ENCODE measurements around the gene PDE4B.

PDE4B gene

GRCh38 chr1:65955503-65955902, 162.8 kb downstream of the PDE4B start:
- H3K4me1 ChIP-seq (ENCODE audit: control insufficient read depth in 1 of 2, insufficient read depth in 1 of 2, low read depth in 1 of 2, low read length in 1 of 2) = no peaks in the 10 kb centered on the region
- no peaks in the 10 kb centered on the region for H3K27me3 ChIP-seq
- no peaks in the 10 kb centered on the region for H3K9me3 ChIP-seq
- no peak overlapping the region for H3K4me3 ChIP-seq (ENCODE audit: low read depth in 1 of 2, low read length in 1 of 2)
- no peaks in the 10 kb centered on the region for H3K36me3 ChIP-seq
- TF ChIP-seq CTCF (IDR thresholded peaks at IDR 0.05) = no peak
- H3K27ac ChIP-seq = no peak overlapping the region

GRCh38 chr1:65958561-65959350, 166.1 kb downstream of the PDE4B start:
- H3K27ac ChIP-seq = no peak overlapping the region
- H3K4me3 ChIP-seq (ENCODE audit: low read depth in 1 of 2, low read length in 1 of 2) = no peak overlapping the region
- no peak for TF ChIP-seq CTCF (IDR thresholded peaks at IDR 0.05)
- H3K36me3 ChIP-seq = no peaks in the 10 kb centered on the region
- no peaks in the 10 kb centered on the region for H3K9me3 ChIP-seq
- no peaks in the 10 kb centered on the region for H3K4me1 ChIP-seq (ENCODE audit: control insufficient read depth in 1 of 2, insufficient read depth in 1 of 2, low read depth in 1 of 2, low read length in 1 of 2)
- no peaks in the 10 kb centered on the region for H3K27me3 ChIP-seq

- no peak overlapping the region for H3K27ac ChIP-seq
- no peaks in the 10 kb centered on the region for H3K4me1 ChIP-seq (ENCODE audit: control insufficient read depth in 1 of 2, insufficient read depth in 1 of 2, low read depth in 1 of 2, low read length in 1 of 2)
- H3K4me3 ChIP-seq (ENCODE audit: low read depth in 1 of 2, low read length in 1 of 2) = no peak overlapping the region
- no peaks in the 10 kb centered on the region for H3K9me3 ChIP-seq
- H3K36me3 ChIP-seq = no peaks in the 10 kb centered on the region
- no peaks in the 10 kb centered on the region for H3K27me3 ChIP-seq
- no peak for TF ChIP-seq CTCF (IDR thresholded peaks at IDR 0.05)
Observed at GRCh38 chr1:65959896-65960567, 167.3 kb downstream of the PDE4B start.

GRCh38 chr1:65963156-65963888, 170.6 kb downstream of the PDE4B start:
- Histone ChIP-seq H3K9me3 (no peaks in the 10 kb centered on the region), H3K4me3 (ENCODE audit: low read depth in 1 of 2, low read length in 1 of 2) (no peak overlapping the region), H3K4me1 (ENCODE audit: control insufficient read depth in 1 of 2, insufficient read depth in 1 of 2, low read depth in 1 of 2, low read length in 1 of 2) (no peaks in the 10 kb centered on the region), H3K27me3 (no peaks in the 10 kb centered on the region), H3K36me3 (no peaks in the 10 kb centered on the region), H3K27ac (no peak overlapping the region)
- no peak for TF ChIP-seq CTCF (IDR thresholded peaks at IDR 0.05)

- Histone ChIP-seq H3K36me3 (no peaks in the 10 kb centered on the region), H3K4me1 (ENCODE audit: control insufficient read depth in 1 of 2, insufficient read depth in 1 of 2, low read depth in 1 of 2, low read length in 1 of 2) (no peaks in the 10 kb centered on the region), H3K27ac (no peak overlapping the region), H3K27me3 (no peaks in the 10 kb centered on the region), H3K4me3 (ENCODE audit: low read depth in 1 of 2, low read length in 1 of 2) (no peak overlapping the region), H3K9me3 (no peaks in the 10 kb centered on the region)
- no peak for TF ChIP-seq CTCF (IDR thresholded peaks at IDR 0.05)
Observed at GRCh38 chr1:65964123-65964522, 171.4 kb downstream of the PDE4B start.

Measured in neutrophil (primary cell).